GM12892 (cell line): ENCODE measurements around the gene PHF24.

Experiments
- POLR2A ChIP-seq: IDR thresholded peaks from 2 replicates; pipeline ENCODE4 v1.6.1; 2011; ENCODE audit warnings: low read depth, low read length, control low read depth
- POLR2AphosphoS5 ChIP-seq: IDR thresholded peaks from 2 replicates; pipeline ENCODE4 v1.6.1; 2011; ENCODE audit warnings: low read depth, low read length, control low read depth
- TAF1 ChIP-seq: IDR thresholded peaks from 2 replicates; pipeline ENCODE4 v1.6.1; 2011; ENCODE audit warnings: low read depth, mild to moderate bottlenecking, control low read depth, low read length, borderline replicate concordance

- no peak for TF ChIP-seq TAF1
- TF ChIP-seq POLR2A: no peak
- no peak for TF ChIP-seq POLR2AphosphoS5
These were observed 29.2 kb upstream of the PHF24 start for GRCh38 chr9:34928921-34929320.
